ENCODE results near the gene TRPM2.

The TRPM2 gene

DNA sequence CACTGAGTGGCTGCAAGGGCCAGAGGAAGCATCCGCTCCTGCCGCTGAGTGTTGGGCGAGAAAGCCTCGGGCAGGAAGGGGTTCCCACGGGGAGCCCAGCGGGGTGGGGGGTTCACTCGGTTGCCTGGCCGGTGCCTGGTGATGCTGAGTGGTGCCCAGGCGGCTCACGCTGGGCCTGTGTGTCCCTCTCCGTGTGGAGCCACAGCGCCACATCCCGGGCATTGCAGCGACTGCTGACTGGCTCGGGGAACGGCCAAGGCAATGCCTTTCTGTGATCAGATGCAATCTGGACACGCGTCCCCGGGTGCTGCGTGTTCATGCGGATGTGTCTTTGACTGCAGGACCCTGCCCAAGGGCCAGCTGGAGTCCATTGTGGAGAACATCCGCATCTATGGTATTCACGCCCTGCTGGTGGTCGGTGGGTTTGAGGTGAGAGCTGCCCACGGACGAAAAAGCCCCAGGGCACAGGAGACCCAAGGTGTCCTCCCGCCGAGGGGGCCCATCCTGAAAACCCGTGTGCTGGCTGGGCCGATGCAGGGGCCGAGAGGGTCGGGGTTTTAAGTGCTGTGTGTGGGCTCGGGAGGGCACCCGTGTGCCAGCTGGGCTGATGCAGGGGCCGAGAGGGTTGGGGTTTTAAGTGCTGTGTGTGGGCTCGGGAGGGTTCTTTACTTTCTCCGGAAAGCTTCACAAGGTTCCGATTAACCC, 30.6 kb upstream of the TRPM2 start:
- no peak for DNase-seq (ENCODE audit: low read depth)
- TF ChIP-seq, protein P1, sequence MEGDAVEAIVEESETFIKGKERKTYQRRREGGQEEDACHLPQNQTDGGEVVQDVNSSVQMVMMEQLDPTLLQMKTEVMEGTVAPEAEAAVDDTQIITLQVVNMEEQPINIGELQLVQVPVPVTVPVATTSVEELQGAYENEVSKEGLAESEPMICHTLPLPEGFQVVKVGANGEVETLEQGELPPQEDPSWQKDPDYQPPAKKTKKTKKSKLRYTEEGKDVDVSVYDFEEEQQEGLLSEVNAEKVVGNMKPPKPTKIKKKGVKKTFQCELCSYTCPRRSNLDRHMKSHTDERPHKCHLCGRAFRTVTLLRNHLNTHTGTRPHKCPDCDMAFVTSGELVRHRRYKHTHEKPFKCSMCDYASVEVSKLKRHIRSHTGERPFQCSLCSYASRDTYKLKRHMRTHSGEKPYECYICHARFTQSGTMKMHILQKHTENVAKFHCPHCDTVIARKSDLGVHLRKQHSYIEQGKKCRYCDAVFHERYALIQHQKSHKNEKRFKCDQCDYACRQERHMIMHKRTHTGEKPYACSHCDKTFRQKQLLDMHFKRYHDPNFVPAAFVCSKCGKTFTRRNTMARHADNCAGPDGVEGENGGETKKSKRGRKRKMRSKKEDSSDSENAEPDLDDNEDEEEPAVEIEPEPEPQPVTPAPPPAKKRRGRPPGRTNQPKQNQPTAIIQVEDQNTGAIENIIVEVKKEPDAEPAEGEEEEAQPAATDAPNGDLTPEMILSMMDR (IDR thresholded peaks at IDR 0.05; ENCODE audit: insufficient read depth, low read depth, low read length, missing control alignments): no peak
- H3K4me3 ChIP-seq (ENCODE audit: low read depth, low read length): no peak overlapping the region

DNA sequence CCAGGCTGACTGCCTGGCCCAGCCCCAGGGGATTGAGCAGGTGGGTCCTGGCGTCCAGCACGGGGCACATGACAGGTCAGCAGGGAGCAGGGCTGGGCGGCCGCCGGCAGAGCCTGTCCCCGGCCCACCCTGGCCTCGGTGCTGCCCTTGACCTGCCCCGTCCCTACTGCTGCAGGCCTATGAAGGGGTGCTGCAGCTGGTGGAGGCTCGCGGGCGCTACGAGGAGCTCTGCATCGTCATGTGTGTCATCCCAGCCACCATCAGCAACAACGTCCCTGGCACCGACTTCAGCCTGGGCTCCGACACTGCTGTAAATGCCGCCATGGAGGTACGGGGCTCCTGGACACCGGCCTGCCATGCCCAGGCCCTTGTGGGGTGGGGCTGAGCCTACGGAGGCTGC, 29.8 kb upstream of the TRPM2 start:
- H3K4me3 ChIP-seq (ENCODE audit: low read depth, low read length): no peak overlapping the region
- no peak for DNase-seq (ENCODE audit: low read depth)
- TF ChIP-seq, protein P1 (IDR thresholded peaks at IDR 0.05; ENCODE audit: insufficient read depth, low read depth, low read length, missing control alignments): no peak

DNA sequence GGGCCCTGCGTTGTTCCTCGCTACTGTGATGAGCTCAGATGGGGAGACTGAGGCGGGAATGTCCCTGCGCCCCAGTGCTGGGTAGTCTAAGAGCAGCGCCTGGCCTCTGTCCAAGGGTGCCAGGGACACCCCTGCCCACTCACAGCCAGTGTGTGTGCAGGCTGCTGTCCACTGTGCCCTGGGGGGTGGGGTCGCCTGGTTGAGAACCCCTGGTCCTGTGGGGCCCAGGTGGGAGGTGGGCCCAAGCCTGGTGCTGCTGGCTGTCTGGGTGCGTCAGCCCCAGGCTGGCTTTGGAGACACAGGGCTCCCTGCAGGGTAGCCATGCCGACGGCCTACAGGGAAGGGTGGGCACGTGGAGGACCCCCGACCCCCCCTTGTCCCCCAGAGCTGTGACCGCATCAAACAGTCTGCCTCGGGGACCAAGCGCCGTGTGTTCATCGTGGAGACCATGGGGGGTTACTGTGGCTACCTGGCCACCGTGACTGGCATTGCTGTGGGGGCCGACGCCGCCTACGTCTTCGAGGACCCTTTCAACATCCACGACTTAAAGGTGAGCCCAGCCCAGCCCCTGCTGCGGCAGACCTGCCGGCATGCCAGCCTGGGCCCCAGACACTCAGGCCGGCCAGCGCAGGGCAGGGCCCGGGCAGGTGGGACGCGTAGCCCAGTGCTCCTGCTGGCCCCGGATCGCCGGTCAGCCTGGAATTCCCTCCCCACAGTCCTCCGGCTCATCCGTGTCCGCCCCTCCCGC, 29.1 kb upstream of the TRPM2 start:
- TF ChIP-seq, protein P1 (IDR thresholded peaks at IDR 0.05; ENCODE audit: insufficient read depth, low read depth, low read length, missing control alignments): no peak
- no peak overlapping the region for H3K4me3 ChIP-seq (ENCODE audit: low read depth, low read length)
- DNase-seq (ENCODE audit: low read depth): no peak

DNA sequence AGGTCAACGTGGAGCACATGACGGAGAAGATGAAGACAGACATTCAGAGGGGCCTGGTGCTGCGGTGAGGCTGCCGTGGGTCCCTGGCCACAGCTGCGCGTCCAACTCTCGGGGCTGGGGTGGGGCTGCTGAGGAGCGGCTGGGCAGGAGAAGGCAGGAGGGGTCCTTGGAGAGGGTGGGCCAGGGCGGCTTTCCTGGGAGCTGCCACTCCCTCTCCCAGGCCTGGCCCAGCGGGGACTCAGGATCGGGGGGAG, 28.6 kb upstream of the TRPM2 start:
- TF ChIP-seq, protein P1 (IDR thresholded peaks at IDR 0.05; ENCODE audit: insufficient read depth, low read depth, low read length, missing control alignments): no peak
- no peak overlapping the region for H3K4me3 ChIP-seq (ENCODE audit: low read depth, low read length)
- DNase-seq (ENCODE audit: low read depth): no peak

DNA sequence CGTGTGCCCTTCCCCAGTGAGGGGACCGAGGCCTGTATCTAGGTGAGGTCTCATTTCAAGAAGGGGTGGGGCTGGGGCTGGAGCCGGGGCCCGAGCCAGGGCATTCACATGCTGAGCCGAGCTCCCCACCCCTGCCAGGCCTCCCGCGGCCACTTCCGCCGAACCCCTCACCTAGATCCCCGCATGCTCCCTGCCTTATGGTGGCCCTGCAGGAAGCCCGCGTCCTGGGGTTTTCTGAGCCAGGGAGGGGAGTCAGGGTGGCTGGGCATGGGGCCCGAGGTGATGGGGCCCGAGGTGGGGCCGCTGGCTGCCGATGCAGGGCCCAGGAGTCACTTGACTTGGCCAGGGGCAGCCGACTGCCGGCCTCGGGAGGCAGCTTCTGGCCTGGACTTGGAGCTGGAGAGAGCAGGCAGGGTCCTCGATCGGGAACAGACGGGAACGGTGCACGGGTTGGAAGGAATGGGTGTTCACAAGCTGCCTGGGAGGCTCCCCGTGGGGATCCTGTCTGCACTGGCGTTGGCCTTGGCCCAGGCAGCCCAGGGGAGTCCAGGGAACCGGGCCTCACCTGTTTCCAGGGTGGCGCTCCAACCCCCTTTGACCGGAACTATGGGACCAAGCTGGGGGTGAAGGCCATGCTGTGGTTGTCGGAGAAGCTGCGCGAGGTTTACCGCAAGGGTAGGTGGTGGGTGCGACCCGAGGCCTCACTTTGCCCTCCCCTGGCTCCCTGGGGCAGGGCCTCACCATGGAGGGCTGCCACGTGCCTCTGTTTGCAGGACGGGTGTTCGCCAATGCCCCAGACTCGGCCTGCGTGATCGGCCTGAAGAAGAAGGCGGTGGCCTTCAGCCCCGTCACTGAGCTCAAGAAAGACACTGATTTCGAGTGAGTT, 27.8 kb upstream of the TRPM2 start:
- H3K4me3 ChIP-seq (ENCODE audit: low read depth, low read length): no peak overlapping the region
- TF ChIP-seq, protein P1 (IDR thresholded peaks at IDR 0.05; ENCODE audit: insufficient read depth, low read depth, low read length, missing control alignments): no peak
- DNase-seq (ENCODE audit: low read depth): no peak

DNA sequence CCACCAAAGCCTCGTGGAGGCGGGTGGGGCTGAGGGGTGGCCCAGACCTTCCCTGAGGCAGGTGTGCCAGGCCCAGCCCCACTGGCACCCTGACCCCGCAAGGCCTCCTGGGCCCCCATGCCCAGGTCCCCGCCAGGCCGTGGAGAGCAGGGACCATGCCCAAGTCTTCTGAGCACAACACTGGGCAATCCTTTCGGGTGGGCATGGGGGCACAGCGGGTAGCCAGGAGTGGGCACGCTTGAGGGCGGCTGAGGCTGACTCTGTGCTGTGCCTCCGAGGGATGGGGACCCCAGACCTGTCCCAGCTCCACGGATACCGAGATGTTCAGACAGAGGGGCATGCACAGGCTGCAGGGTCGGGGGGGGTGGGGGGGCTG, 27.2 kb upstream of the TRPM2 start:
- TF ChIP-seq, protein P1 (IDR thresholded peaks at IDR 0.05; ENCODE audit: insufficient read depth, low read depth, low read length, missing control alignments): no peak
- no peak for DNase-seq (ENCODE audit: low read depth)

More for the DNA sequence above, 27.2 kb upstream of the TRPM2 start:
- no peak overlapping the region for H3K4me3 ChIP-seq (ENCODE audit: low read depth, low read length)

All from GM12865 (cell line).